Gastroesophageal sphincter (tissue), 4 donors: ENCODE data around the gene SYNGR1. TPM values are rescaled to one million over a fixed set of nuclear protein-coding genes. Genes with fewer than 3 reads are reported as not detected.

Experiments used
- ATAC-seq: fragments of 150-250 bp; one replicate; pipeline ENCODE4 v1.9.1; 2016; ENCODE audit warnings: mild to moderate bottlenecking, moderate library complexity
- H3K27ac ChIP-seq, 4 donors: fragments of 200-600 bp; sonication (generic) in 3 of 4; 1 replicate in 3 of 4; 2 replicates in 1 of 4; pipeline ENCODE4 v1.5.1; 2016 to 2019
- H3K27me3 ChIP-seq: fragments of 200-600 bp; sonication (generic); one replicate; pipeline ENCODE4 v1.5.1; 2019
- H3K36me3 ChIP-seq, 2 donors: fragments of 200-600 bp; sonication (generic); one replicate each; pipeline ENCODE4 v1.5.1; 2019; ENCODE audit warnings: control low read depth in 1 of 2
- H3K4me1 ChIP-seq, 3 donors: fragments of 200-600 bp; sonication (generic); 1 replicate in 2 of 3; 2 replicates in 1 of 3; pipeline ENCODE4 v1.5.1; 2016 to 2019; ENCODE audit warnings: control low read depth in 2 of 3
- H3K4me3 ChIP-seq, 2 donors: fragments of 200-600 bp; sonication (generic); one replicate each; pipeline ENCODE4 v1.5.1; 2019; ENCODE audit warnings: mild to moderate bottlenecking in 1 of 2, moderate library complexity in 1 of 2
- H3K9me3 ChIP-seq, 3 donors: fragments of 200-600 bp; sonication (generic); one replicate each; pipeline ENCODE4 v1.5.1; 2017 to 2019; ENCODE audit warnings: control low read depth in 2 of 3
- CTCF ChIP-seq, 4 experiments: fragments of 200-600 bp in 2 of 4; fragments of 450-650 bp in 2 of 4; sonication (generic) in 1 of 4; IDR thresholded peaks; one replicate each; pipeline ENCODE4 v1.5.1; 2017 to 2019; ENCODE audit warnings: antibody characterized with exemption in 4 of 4, mild to moderate bottlenecking in 2 of 4, moderate library complexity in 2 of 4
- EP300 ChIP-seq: sonication (generic); formaldehyde crosslinking; IDR thresholded peaks from one replicate; pipeline ENCODE4 v1.6.1; 2017; ENCODE audit warnings: antibody characterized with exemption, mild to moderate bottlenecking
- POLR2A ChIP-seq, 2 donors: fragments of 450-650 bp; IDR thresholded peaks; one replicate each; pipeline ENCODE4 v1.6.1; 2017; ENCODE audit warnings: antibody characterized with exemption in 2 of 2, mild to moderate bottlenecking in 2 of 2, moderate library complexity in 1 of 2
- POLR2AphosphoS5 ChIP-seq: sonication (generic); formaldehyde crosslinking; IDR thresholded peaks from one replicate; pipeline ENCODE4 v1.6.1; 2017; ENCODE audit warnings: antibody characterized with exemption
- WGBS, 2 donors: methylation state at CpG; one replicate each; pipeline ENCODE4 v1.1.5; 2018; ENCODE audit warnings: low coverage in 1 of 2; 5-methylcytosine and 5-hydroxymethylcytosine counted together
- small RNA-seq, 4 donors: library from RNA; depleted of rRNA; stranded (forward); fragments of <200 nt; gene quantifications; one replicate each; pipeline ENCODE3, GENCODE V24; 2016
- total RNA-seq, 4 donors: library from RNA; depleted of rRNA; stranded (reverse); fragments of >200 nt; gene quantifications; one replicate each; pipeline ENCODE4 v1.1.0, GENCODE V29; 2016

The SYNGR1 gene
- total RNA-seq, 4 donors from 2014 or later: 13.3 to 34.2 (median 20.1) TPM

- H3K27ac ChIP-seq: no peak overlapping the region
These were observed 84.5 kb downstream of the SYNGR1 start for GRCh38 chr22:39434243-39434653.

GRCh38 chr22:39434721-39435120 lies 84.9 kb downstream of the SYNGR1 start:
- 75 to 77% methylated on average over 2 to 6 of the region's 6 CpGs for WGBS, 2 donors
- TF ChIP-seq EP300: no peak
- TF ChIP-seq CTCF (IDR thresholded peaks at IDR 0.05): no peak
- TF ChIP-seq POLR2AphosphoS5: no peak
- no peak for TF ChIP-seq POLR2A (IDR thresholded peaks at IDR 0.05)
- Histone ChIP-seq H3K4me1 (peaks cover 0 to 49% (median 18%) of the 10 kb centered on the region in 3 donors), H3K27ac (no peak overlapping the region), H3K27me3 (peaks cover 16% of the 10 kb centered on the region), H3K9me3 (no peaks in the 10 kb centered on the region), H3K4me3 (no peak overlapping the region), H3K36me3 (peaks cover 0 to 57% of the 10 kb centered on the region in 2 donors)
- ATAC-seq: no peak

More at GRCh38 chr22:39434243-39434653, 84.5 kb downstream of the SYNGR1 start:
- peaks cover 11% of the 10 kb centered on the region for H3K27me3 ChIP-seq
- H3K9me3 ChIP-seq: no peaks in the 10 kb centered on the region
- H3K4me1 ChIP-seq: peaks cover 0 to 49% (median 18%) of the 10 kb centered on the region in 3 donors
- no peak overlapping the region for H3K4me3 ChIP-seq
- TF ChIP-seq CTCF (IDR thresholded peaks at IDR 0.05) (no peak), EP300 (no peak), POLR2A (IDR thresholded peaks at IDR 0.05) (no peak), POLR2AphosphoS5 (no peak)
- peaks cover 0 to 62% of the 10 kb centered on the region in 2 donors for H3K36me3 ChIP-seq
- no peak for ATAC-seq
- 90 to 96% methylated on average over 2 to 5 of the region's 18 CpGs for WGBS, 2 donors

Small RNA genes within 50 kb of the gene (small RNA-seq; reads per million reads assigned to genes)
- 0 reads per million in 4 donors for gene SNORD43
- 3,128 to 4,564 (median 3,218) reads per million in 4 donors for gene SNORD83A
- gene SNORD83B: 0 reads per million in 4 donors

Other genes starting within 250 kb of the SYNGR1 start
- gene CBX7, start 197.3 kb upstream of the SYNGR1 start, total RNA-seq: 100 to 1,000 TPM; 102 to 223 (median 171) TPM
- 10 to 100 TPM in 3 of 4 donors, 1 to 10 TPM in 1; 7.1 to 27.9 (median 15.1) TPM for gene PDGFB, start 105.0 kb upstream of the SYNGR1 start, total RNA-seq
- gene RPL3, start 30.4 kb upstream of the SYNGR1 start, total RNA-seq: 1,000 to 10,000 TPM; 1,539 to 2,425 (median 1,793) TPM
- 10 to 100 TPM; 20.6 to 29.0 (median 23.8) TPM for gene TAB1, start 49.8 kb downstream of the SYNGR1 start, total RNA-seq
- 1 to 10 TPM; 2.6 to 3.9 (median 2.9) TPM for gene MGAT3, start 107.0 kb downstream of the SYNGR1 start, total RNA-seq
- gene MIEF1, start 152.3 kb downstream of the SYNGR1 start, total RNA-seq: 10 to 100 TPM; 17.8 to 28.3 (median 21.4) TPM
- 100 to 1,000 TPM; 450 to 718 (median 563) TPM for gene ATF4, start 170.6 kb downstream of the SYNGR1 start, total RNA-seq
- 100 to 1,000 TPM; 144 to 176 (median 160) TPM for gene RPS19BP1, start 182.8 kb downstream of the SYNGR1 start, total RNA-seq
- under 1 TPM; 0.04 to 0.54 (median 0.11) TPM for gene CACNA1I, start 220.8 kb downstream of the SYNGR1 start, total RNA-seq